Hepatic stellate cell (primary cell): ENCODE measurements around the gene LAMB3.
A peak's percentile ranks its signal among the peaks of the same experiment; 100 is the strongest.

Experiments
- DNase-seq: peaks from one replicate; pipeline ENCODE4 v3.0.0; 2011; ENCODE audit warnings: low spot score

Gene LAMB3

DNA sequence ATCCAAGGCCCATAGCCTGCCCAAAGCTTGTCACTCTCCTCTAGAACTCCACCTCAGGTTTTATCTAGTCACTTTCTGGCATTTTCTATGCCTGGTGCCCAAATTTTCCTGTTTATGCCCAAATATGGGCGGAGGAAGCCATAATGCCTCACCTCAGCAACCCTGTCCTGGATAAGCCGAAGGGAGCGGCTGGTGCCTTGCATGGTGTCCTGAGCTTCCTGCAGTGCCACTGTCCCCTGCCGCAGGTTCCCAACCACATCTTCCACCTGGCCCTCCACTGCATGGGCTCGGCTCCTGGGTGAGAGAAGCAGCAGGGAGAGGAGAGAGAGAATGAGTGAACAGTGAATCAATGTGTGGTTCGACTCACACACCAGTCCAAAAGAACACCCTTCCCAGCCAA, 34.5 kb downstream of the LAMB3 start:
- no peak for DNase-seq

DNA sequence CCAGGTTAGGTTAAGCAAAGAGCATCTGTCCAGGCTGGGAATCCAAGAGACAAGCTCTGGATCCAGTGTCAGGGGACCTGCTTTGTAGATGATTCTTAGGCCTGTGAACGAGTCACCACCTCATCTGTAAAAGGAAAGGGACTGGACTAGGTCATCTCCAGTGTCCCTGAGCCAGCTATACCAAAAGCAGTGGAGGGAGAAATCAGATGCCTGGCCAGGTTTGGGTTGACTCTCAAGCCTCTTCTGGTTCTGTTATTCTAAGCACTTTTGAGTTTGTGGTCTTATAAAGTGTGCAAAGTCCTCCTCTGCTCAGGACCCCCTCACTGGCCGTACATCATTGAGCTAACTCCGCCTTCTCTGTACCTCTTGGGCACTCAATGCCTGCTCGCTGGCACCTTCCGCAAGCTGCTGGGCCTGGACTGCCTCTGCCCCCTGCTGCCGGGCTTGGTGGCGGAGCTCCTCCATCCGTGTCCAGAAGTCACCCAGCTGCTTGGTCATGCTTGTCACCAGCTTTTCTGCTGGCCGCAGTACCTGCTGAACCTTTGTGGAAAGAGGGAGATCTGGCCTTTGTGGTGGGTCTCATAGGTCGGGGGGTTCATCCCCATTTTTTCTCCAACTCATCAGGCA, 35.1 kb downstream of the LAMB3 start:
- no peak for DNase-seq

DNA sequence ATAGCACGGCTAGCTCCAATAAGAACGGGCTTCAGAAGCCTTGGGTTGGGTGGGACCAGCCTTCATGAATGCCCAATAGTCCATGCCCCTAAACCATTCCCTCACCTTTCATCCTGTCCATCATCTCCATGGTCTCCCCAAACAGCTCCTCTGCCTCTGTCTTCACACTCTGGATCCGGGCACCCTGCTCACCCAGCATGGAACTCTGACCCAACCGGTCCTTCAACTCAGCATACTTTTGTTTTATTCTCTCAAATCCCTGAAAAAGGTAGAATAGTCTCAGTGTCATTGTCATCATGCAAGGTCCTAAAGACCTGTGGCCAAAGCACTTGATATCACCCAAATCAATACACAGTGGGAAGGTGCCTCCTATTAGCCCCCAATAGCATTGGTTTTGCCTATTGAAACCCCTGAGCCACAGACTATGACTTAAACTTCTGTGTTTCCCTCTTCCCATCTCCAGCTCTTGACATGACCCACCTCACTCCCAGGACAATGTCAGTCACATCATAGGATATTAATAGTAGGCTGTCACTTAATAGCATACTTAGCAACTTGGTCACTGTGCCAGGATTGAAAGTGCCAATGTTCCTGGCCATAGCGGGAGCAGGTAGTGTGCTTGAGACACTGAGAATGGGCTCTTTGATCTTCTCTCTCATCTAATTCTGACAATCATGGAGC, 35.7 kb downstream of the LAMB3 start:
- no peak for DNase-seq

DNA sequence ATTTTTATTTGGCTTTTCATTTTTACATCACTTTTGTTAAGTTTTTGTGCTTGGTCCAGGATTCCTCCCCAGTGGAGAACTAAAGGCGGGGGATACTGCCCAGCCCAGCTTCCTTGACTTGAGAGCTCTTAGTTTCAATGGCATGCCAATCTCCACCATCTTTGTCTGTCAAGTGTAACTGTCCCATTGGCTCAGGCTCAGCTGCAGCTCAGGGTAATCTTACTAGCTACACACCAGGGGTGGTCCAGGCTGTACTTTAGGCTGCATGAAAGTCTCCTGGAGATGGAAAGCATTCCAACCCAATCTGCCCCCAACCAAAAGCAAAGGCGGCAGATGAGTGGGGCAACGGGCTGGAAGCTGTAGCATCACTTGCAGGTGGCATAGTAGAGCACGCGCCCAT, 37.3 kb downstream of the LAMB3 start:
- DNase-seq: no peak

DNA sequence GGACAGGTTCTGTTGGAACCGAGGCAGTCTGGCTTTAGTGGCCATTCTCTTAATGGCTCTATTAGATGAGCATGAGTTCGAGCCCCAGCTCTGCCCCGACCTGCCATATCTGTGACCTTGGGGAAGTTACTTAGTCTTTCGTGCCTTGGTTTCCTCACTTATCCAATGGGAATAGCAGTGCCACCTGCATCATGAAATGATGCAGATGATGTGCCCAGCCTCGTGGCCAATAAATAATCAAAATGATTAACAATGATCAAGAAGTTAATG, 38.1 kb downstream of the LAMB3 start:
- DNase-seq: no peak

DNA sequence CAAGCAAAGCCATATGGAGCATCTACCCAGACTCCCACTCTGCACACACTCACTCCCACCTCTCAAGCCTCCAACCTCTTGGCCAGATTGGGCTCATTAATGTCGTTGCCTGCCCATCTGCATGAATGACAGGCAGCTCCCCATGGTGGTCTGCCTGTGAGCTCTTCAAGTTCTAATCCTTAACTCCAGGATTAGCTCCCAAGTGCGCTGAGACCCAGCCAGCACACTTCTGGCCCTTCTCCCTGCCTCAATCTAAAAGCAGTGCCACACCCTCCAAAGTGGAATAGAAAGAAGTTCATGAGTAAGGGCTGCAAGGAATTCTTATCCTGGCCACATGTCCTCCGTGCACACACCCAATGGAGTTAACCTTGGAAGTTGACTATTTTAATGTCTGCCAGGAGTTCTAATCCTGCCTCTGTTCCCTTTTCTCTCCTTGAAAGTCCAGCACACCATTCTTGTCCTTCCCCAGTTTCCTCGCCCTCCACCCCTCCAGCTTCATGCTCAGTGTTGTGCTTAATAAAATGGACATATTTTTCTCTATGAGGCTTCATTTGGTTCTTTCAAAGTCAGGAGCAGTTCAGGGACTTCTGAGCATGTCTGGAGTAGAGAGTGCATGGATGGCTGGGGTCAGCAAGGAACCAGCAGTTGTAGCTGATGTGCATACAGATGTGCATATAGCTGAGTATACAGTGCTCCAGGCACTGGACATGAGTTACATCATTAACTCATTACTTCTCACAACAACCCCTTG, 38.6 kb downstream of the LAMB3 start:
- DNase-seq: no peak

DNA sequence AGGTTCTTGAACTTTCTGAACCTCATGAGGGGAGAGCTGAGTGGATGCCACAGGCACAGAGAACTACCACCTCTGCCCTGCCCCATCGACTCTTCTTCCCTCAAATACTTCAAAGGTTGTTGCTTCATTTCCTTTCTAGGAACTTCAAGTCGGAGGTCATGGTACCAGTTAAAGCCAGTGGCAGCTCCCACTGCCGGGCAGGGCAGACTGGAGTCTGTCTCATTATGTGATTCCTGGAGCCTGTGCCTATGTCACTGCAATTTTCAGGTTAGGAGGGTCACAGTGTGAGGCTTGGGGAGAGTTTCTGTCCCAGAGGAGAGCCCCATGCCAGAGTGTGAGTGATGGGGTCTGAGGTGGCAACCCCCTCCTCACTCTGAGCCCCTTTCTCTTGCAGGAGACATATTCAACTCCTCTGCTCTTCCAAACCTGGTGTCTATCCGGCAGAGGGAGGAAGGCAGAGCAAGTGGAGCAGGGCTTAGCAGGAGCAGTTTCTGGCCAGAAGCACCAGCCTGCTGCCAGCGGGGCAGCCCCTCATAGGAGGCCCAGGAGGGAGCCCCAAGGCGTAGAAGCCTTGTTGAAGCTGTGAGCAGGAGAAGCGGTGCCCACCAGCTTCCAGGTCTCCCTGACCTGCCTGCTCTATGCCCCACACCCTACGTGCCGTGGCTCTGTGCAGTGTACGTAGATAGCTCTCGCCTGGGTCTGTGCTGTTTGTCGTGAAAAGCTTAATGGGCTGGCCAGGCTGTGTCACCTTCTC, 39.4 kb downstream of the LAMB3 start:
- DNase-seq: no peak

DNA sequence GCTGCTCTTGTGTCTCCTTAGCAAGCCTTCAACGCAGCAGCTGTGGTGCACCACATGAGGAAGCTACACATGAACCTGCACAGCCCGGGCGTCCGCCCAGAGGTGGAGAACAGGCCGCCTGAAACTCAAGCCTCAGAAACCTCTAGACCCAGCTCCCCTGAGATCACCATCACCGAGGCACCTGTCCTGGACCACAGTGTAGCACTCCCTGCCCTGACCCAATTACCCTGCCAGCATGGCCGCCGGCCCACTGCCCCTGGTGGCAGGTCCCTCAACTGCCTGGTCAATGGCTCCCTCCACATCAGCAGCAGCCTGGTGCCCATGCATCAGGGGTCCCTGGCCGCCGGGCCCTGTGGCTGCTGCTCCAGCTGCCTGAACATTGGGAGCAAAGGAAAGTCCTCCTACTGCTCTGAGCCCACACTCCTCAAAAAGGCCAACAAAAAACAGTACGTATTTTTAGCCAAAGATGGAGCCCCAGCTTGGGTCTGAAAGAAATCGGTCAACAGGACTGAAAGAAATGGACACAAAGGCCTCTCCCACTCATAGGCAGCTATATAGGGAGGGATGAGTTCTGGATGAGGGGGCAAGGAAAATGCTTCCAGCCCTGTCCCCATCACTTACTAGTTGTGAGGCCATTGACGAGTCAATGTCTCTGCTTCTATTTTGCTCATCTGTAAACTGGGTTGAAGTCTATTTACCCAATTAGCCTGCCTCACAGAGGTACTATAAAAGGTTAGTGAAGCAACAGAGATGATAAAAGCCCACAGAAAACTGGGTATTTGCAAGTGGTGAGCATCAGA, 40.3 kb downstream of the LAMB3 start:
- no peak for DNase-seq

DNA sequence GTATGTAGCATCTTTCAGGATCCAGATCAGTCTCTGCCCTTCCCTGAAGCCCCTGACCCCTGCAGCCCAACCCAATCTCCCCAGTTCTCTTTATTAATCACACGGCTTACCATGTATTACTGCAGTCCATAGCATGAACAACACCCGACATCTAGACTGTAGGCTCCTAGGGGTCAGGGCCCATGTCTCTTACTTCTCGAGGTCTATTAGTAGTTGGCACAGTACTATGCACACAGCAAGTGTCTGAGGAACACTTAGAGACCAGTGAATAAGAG, 41.7 kb downstream of the LAMB3 start:
- no peak for DNase-seq

DNA sequence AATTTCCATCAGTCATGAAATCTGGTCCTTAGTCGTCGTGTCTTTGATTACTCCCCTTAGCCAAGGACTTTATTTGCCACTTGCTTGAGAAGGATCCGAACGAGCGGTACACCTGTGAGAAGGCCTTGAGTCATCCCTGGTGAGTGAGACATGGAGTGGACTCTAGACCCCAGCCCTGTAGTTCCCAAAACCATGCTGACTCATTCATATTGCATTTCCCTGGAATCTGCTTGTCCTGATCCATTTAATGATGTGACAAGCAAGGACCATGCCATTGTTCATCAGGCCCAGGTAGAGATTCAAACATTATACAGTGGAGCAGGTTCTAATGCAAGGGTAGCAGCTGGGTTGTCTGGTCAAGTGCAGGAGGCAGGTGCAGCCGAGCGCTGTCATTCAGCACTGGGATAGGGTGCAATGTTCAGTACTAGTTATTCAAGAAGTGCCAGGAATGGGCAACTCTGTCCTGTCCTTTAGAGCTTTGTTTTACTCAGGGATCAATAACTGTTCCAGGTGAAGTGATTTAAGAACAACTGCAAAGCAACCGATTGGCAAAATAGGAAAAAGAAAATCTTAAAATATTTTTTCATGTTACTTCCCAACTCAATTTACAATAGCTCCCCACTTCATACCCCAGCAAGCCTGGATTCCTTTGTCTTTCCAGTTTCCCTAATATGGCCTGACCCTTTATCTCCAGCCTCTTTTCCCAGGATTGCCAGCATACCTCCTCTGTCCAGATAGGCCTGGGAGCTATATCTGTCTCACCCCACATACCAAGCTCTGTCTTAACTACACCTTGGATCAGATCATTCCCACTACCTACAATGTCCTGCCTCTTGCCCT, 42.2 kb downstream of the LAMB3 start:
- DNase-seq: no peak

DNA sequence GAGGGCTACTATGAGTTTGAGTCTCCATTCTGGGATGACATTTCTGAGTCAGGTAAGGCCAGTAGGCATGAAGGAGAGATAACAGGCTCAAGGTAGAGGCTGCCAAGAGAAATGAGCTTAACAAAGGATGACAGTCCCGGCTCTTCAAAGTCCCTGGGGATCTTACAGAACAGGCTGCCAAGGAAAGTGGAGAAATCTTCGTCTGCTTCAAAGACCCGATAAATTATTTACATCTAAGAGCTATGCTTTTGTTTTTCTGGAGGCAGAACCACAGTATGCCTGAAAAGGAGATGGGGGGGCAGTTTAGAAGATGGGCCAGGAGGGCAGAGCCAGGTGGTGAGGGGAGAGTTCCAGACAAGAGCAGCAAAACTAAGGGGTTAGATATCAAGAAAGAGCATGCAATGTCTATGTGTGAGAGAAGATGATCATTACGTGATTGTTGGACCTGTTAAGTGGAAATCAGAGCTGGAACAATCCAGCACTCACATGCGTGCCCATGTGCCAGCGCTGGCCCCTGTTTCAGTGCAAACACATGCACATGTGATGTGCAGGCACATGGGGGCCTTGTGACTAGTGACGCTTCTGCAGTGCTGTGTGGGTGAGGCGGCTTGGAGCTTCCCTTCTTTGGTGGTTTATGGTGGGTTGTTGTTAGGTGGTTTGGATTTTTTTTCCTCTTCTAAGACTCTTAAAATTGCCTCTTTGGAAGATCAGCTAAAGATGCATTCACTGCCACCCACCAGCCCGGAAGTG, 43.0 kb downstream of the LAMB3 start:
- no peak for DNase-seq

DNA sequence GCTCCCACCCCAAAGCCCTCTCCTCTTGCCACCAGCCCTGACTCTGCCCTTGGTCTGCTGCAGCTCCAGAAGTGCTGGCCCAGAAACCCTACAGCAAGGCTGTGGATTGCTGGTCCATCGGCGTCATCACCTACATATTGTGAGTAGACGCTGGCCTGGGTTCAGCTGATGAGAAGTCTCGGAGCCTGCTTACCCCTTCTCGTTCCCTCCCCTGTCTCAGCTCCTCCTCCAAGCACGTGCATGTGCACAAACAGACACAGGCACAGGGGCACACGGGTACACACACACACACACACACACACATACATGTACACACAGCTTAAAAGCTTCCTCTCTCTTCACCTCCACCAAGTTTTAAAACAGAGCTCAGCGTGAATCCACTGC, 44.4 kb downstream of the LAMB3 start:
- no peak for DNase-seq

DNA sequence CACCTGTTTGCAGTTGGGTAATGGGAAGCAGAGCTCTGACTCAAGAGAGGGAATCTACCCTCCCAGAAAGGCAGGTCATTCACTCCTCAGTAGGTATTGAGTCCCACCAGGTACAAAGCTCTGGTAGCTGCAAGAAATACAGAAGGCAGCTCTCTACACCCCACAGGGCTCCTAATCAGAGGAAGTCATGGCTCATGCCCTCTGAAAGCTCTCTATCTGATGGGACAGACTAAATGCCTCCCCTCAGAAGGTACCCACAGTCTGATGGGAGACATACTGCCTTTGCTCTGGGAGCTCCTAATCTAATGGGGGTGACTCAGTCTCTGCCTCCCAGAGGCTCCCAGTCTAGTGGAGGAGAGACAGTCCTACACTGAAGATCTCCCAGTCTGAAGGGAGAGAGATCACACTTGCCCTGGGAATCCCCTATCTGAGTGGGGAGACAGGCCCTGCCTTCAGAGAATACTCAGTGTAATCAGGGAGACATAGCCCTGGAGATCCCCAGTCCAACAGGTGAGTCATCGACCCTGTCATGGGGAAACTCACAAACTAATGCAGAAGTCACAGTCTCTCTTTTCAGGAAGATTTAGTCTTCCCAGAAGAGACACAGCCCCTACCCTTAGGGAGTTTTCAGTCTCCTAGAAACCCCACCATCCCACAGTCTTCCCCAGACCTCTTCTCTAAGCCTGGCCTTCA, 45.0 kb downstream of the LAMB3 start:
- DNase-seq: no peak

DNA sequence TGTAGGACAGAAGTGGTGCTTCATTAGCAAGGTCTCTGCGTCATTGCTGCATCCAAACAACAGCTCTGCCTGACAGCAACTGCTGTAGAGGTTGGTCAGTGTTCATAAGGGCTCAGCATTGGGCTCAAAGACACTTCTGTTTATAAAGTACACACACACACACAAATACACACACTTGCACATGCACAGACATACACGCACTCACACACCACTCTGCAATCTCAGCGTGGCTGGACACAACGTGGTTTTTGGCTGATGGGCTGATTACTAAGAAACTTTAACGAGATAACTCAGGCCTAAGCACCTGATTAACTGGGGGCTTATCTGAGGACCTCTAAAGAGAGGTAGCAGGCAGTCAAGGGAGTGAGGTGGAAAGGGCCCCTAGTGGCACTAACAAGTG, 48.3 kb downstream of the LAMB3 start:
- DNase-seq: no peak

DNA sequence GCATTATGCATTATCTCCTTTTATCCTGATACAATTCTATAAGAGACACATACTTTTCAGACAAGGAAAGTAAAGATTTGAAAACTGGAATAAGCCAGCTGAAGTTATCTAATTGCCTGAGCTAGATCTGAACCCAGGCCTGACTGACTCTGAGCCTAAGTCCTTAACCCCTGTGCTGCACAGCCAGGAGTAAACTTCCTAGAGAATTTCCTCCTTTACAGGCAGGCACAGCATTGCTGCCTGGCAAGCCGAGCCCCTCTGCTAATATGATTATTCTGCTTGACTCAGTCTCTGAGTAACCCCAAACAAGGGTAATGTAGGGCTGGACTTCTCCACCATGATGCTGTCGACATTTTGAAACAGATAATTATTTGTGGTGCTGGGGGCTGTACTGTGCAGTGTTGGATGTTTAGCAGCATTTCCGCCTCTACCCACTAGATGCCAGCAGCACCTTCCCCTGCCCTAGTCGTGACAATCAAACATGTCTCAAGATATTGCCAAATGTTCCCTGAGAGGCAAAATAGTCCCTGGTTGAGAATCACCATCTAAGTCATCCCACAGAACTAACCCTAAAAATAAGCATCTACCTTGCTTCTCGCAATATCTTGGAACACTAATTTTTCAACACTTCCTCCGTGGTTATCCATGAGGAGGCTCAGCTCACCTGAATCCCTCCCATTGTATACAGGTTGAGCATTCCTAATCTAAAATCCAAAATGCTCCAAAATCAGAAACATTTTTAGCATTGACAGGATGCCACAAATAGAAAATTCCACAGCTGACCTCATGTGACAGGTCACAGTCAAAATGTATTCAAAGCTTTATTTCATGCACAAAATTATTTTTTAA, 50.2 kb downstream of the LAMB3 start:
- DNase-seq: peak; percentile 56

DNA sequence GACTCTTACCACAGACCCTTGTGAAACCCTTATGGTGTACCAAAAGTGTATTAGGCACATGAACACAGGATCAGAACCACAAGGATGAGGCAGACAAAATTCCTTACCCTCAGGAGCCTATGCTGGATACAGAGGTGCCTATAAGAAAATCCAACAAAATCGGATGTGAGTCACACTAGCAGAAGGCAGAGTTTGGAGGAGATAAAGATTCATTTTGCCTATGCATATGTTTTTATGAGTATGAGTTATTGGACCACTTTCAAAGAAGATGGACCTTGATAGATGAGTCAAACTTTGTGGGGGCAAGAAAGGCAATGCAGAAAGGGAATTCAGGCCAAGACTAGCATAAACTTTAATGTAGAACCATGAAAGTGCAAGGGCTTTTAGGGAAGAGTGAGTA, 51.7 kb downstream of the LAMB3 start:
- DNase-seq: no peak

DNA sequence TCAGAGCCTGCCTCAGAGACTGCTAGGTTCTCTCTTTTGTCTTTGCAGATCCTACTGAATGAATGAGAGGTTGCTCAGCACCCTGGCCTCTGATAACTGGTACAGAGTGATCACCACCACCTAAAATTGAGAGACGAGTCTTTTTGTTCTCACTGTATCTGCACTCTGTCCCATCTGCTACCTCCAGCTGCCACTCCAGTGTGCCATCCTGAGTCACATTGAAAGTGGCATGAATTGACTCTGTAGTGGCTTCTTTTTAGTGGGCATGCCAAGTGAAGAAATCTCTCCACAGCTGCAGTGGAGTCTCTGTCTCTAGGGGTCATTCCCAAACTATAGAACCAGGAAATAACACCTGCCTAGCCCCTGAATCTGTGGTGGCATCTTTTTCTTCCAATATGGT, 54.0 kb downstream of the LAMB3 start:
- DNase-seq: no peak

DNA sequence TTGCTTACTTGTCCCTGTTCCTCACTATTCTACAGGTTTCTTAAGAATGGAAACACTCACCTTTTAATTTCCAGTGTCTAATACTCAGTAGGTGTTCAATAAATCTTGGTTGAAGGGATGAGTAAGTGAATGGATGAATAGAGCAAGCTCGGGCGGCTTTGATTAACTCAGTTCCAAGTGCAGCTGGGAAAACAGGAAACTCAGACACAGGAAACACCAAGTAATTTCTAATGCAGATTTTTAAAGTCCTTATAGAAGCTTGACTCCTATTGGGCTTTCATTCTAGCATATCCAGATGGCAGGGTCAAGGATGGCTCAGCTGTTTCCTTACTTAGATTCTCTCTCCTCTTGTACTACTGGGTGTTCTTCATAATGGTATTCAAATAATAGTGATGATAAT, 54.7 kb downstream of the LAMB3 start:
- DNase-seq: no peak

DNA sequence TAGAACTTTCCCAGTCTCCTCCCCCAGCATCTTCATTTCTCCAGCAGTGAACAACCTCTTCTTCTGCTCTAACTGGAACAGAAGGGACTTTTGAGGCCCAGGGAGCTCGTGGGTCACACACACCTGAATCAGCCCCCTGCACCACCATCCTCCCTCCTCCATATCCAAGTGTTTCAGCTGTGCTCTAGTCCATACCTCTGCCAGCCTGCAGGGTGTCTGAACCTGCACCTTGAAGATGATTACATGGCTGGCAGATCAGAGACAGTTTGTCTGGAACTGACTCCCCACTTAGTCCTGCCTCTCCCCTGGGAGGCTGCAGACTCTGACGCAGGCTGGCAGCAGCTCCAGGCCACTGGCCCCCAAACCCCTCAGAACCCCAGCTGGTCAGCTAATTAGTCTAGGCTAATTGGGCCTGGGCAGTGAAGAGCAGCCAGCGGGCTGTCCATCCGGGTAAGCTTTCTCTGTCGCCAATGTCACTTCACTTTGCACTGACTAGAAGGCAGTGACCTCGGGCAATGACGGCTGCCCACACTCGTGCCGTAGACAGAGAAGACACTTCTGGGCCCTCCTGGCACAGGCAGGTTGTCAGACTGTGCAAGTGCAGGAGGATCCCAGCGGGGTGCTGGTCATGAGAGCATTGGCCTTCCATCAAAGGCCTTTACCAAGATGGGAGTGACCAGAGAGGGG, 56.5 kb downstream of the LAMB3 start:
- DNase-seq: no peak
